ENCODE data around the gene PDIK1L.

- TF ChIP-seq CTCF (conservative IDR thresholded peaks at IDR 0.05 in 1 of 2, IDR thresholded peaks at IDR 0.05 in 1 of 2; ENCODE audit: extremely low read depth in 1 of 2, insufficient read depth in 1 of 2, low read depth in 1 of 2, low read length in 2 of 2): no peak
- TF ChIP-seq EZH2 (IDR thresholded peaks at IDR 0.05; ENCODE audit: borderline replicate concordance, low read length): no peak
Measured at GRCh38 chr1:26079960-26080814, 31.4 kb upstream of the PDIK1L start.
